B cell (primary cell): Measurements from ENCODE around the gene PLPPR3. TPM values are rescaled to one million over a fixed set of nuclear protein-coding genes. Genes with fewer than 3 reads are reported as not detected.
A peak's percentile ranks its signal among the peaks of the same experiment; 100 is the strongest.
"Not testable (repeated sequence)": the region's sequence is repeated elsewhere in the genome, so short reads cannot be mapped to it uniquely, and the experiment has no call there.

Experiments used
- ATAC-seq: fragments of 200-7000 bp; cut with Tn5 transposase; one replicate; pipeline ENCODE4 v1.10.0; 2021; ENCODE audit warnings: low read depth, mild to moderate bottlenecking, moderate number of reproducible peaks, moderate library complexity
- CTCF ChIA-PET: fragments of 350-600 bp; sonication (Branson Sonifier 250); formaldehyde crosslinking; loops from one replicate; lab custom pipeline; 2021; ENCODE audit warnings: antibody characterized with exemption, inconsistent platforms; lab: Charles Lee
- POLR2A ChIA-PET: fragments of 350-600 bp; sonication (Branson Sonifier 250); formaldehyde crosslinking; loops from one replicate; lab custom pipeline; 2021; ENCODE audit warnings: antibody characterized with exemption; lab: Charles Lee
- DNase-seq: peaks from one replicate; pipeline ENCODE4 v3.0.0; 2013
- H2AFZ ChIP-seq: 2 replicates; pipeline ENCODE4 v1.6.1; 2012; ENCODE audit warnings: mild to moderate bottlenecking, low read depth, low read length; ENCODE audit not compliant: insufficient read depth, poor library complexity, severe bottlenecking
- H3K27ac ChIP-seq, 2 donors: 1 replicate in 1 of 2; 2 replicates in 1 of 2; pipeline ENCODE4 v1.5.1; 2012 to 2013; ENCODE audit warnings: low read length in 2 of 2, mild to moderate bottlenecking in 2 of 2, moderate library complexity in 1 of 2
- H3K27me3 ChIP-seq, 4 experiments: fragments of 200-600 bp in 1 of 4; sonication (generic) in 1 of 4; replicated peaks in 1 of 4; 1 replicate in 2 of 4; 2 replicates in 2 of 4; pipeline versions ENCODE4 v1.6.1 to v1.7.0; 2013 to 2016; ENCODE audit warnings: low read length in 3 of 4, mild to moderate bottlenecking in 2 of 4, mixed read lengths in 1 of 4, moderate library complexity in 1 of 4; ENCODE audit not compliant: insufficient read depth in 4 of 4, control insufficient read depth in 3 of 4; ENCODE audit errors: control extremely low read depth in 1 of 4
- H3K36me3 ChIP-seq, 2 experiments: replicated peaks in 1 of 2; 1 replicate in 1 of 2; 2 replicates in 1 of 2; pipeline versions ENCODE4 v1.6.1 to v1.7.1; 2013; ENCODE audit warnings: low read length in 1 of 2; ENCODE audit not compliant: insufficient read depth in 2 of 2, control insufficient read depth in 1 of 2; ENCODE audit errors: control extremely low read depth in 1 of 2, extremely low read depth in 1 of 2
- H3K4me1 ChIP-seq, 2 donors: fragments of 200-600 bp in 1 of 2; sonication (generic) in 1 of 2; 1 replicate in 1 of 2; 2 replicates in 1 of 2; pipeline versions ENCODE4 v1.5.1 to v1.6.1; 2013 to 2017; ENCODE audit warnings: low read length in 2 of 2; ENCODE audit not compliant: control insufficient read depth in 2 of 2, insufficient read depth in 2 of 2
- H3K4me2 ChIP-seq: replicated peaks from 2 replicates; pipeline ENCODE3; 2012; ENCODE audit warnings: mild to moderate bottlenecking, low read depth, low read length; ENCODE audit not compliant: poor library complexity, severe bottlenecking
- H3K4me3 ChIP-seq, 5 experiments: fragments of 200-600 bp in 1 of 5; sonication (generic) in 1 of 5; 1 replicate in 3 of 5; 2 replicates in 2 of 5; pipeline versions ENCODE4 v1.5.1 to v1.7.0; 2011 to 2016; ENCODE audit warnings: low read length in 4 of 5, mild to moderate bottlenecking in 4 of 5, low read depth in 2 of 5, control low read depth in 1 of 5, moderate library complexity in 1 of 5; ENCODE audit not compliant: insufficient read depth in 1 of 5; ENCODE audit errors: control extremely low read depth in 1 of 5, extremely low read depth in 1 of 5
- H3K79me2 ChIP-seq: fragments of 200-600 bp; sonication (generic); one replicate; pipeline ENCODE4 v1.6.0; 2016; ENCODE audit warnings: low read length; ENCODE audit not compliant: control insufficient read depth, insufficient read depth
- H3K9ac ChIP-seq: fragments of 200-600 bp; sonication (generic); 2 replicates; pipeline ENCODE4 v1.6.1; 2017; ENCODE audit warnings: mild to moderate bottlenecking, low read length, moderate library complexity
- H3K9me3 ChIP-seq, 3 donors: one replicate each; pipeline versions ENCODE4 v1.6.1 to v1.7.1; 2013; ENCODE audit warnings: low read length in 2 of 3; ENCODE audit not compliant: control insufficient read depth in 2 of 3, insufficient read depth in 1 of 3; ENCODE audit errors: control extremely low read depth in 1 of 3
- H4K20me1 ChIP-seq: 2 replicates; pipeline ENCODE4 v1.6.0; 2012; ENCODE audit warnings: mild to moderate bottlenecking, low read length; ENCODE audit not compliant: insufficient read depth, control insufficient read depth, poor library complexity, severe bottlenecking
- H3K27ac Mint-ChIP-seq: one replicate; pipeline ENCODE4 v1.8.0; 2021; ENCODE audit warnings: mixed read lengths
- H3K27me3 Mint-ChIP-seq: one replicate; pipeline ENCODE4 v1.8.0; 2021; ENCODE audit warnings: mixed read lengths
- H3K4me1 Mint-ChIP-seq: one replicate; pipeline ENCODE4 v1.8.0; 2021; ENCODE audit warnings: mixed read lengths
- H3K4me3 Mint-ChIP-seq: one replicate; pipeline ENCODE4 v1.8.0; 2021; ENCODE audit warnings: mixed read lengths
- H3K9me3 Mint-ChIP-seq: one replicate; pipeline ENCODE4 v1.8.0; 2022; ENCODE audit warnings: mixed read lengths; ENCODE audit not compliant: insufficient read depth
- EZH2 ChIP-seq: IDR thresholded peaks from 2 replicates; pipeline ENCODE4 v1.6.1; 2012; ENCODE audit warnings: borderline replicate concordance, low read depth, mild to moderate bottlenecking, moderate library complexity, low read length; ENCODE audit not compliant: insufficient read depth, poor library complexity, severe bottlenecking
- WGBS: methylation state at CpG from one replicate; pipeline ENCODE4 v1.1.5; 2013; ENCODE audit warnings: missing lambda C conversion rate; ENCODE audit not compliant: insufficient coverage; 5-methylcytosine and 5-hydroxymethylcytosine counted together
- intact Hi-C: fragments of 100-400 bp; cut with micrococcal nuclease; formaldehyde crosslinking; loops from one replicate; pipeline ENCODE4 v1.10.0; 2022
- polyA plus RNA-seq: library from polyadenylated mRNA; depleted of rRNA; stranded (reverse); fragments of >200 nt; gene quantifications from 2 replicates; pipeline ENCODE4 v1.2.3, GENCODE V29; 2012
- total RNA-seq, 2 donors: library from RNA; stranded (reverse); fragments of 120-200 nt in 1 of 2; gene quantifications; 1 replicate in 1 of 2; 2 replicates in 1 of 2; pipeline versions ENCODE4 v1.2.3 to v1.2.4, GENCODE V29; 2013 to 2022
- TF ChIP-seq, protein P1 (sequence below): fragments of 200-600 bp; IDR thresholded peaks from one replicate; pipeline ENCODE4 v1.8.0; 2022; ENCODE audit warnings: antibody characterized with exemption, mild to moderate bottlenecking

Gene PLPPR3
- total and polyA plus RNA-seq, 2 donors (not counting 1 experiment from before 2014, with no cell fraction given), result not detected

DNA sequence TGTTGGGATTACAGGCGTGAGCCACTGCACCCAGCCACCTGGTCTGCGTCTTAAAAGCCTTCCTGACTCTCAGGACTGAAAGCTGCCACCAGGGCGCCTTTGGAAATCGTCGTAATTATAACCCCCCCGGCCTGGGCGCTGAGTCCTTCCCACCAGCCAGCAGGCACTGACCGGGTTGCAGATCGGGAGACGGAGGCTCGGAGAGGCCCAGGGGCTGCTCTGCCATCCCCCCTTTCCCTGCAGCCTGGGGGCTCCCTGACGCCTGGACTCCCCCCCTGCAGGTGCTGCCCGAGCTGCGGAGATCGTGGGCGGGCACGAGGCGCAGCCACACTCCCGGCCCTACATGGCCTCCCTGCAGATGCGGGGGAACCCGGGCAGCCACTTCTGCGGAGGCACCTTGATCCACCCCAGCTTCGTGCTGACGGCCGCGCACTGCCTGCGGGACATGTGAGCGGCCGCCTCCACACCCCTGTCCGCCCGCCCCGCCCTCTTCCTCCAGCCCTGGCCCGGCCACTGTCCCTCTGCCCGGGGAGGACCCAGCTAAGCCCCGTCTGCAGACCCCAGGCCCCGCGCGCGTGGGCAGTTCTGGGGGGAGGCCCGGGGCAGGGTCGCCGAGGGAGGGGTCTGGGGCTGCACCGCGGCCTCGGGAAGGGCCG lies 21.6 kb upstream of the PLPPR3 start:
- H3K4me1 Mint-ChIP-seq, result peaks cover 10% of the 10 kb centered on the region
- TF ChIP-seq, protein P1, sequence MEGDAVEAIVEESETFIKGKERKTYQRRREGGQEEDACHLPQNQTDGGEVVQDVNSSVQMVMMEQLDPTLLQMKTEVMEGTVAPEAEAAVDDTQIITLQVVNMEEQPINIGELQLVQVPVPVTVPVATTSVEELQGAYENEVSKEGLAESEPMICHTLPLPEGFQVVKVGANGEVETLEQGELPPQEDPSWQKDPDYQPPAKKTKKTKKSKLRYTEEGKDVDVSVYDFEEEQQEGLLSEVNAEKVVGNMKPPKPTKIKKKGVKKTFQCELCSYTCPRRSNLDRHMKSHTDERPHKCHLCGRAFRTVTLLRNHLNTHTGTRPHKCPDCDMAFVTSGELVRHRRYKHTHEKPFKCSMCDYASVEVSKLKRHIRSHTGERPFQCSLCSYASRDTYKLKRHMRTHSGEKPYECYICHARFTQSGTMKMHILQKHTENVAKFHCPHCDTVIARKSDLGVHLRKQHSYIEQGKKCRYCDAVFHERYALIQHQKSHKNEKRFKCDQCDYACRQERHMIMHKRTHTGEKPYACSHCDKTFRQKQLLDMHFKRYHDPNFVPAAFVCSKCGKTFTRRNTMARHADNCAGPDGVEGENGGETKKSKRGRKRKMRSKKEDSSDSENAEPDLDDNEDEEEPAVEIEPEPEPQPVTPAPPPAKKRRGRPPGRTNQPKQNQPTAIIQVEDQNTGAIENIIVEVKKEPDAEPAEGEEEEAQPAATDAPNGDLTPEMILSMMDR, result no peak
- TF ChIP-seq EZH2, result no peak
- DNase-seq (no peak), ATAC-seq (no peak)
- WGBS, result 9% methylated on average over 46 of the region's 46 CpGs
- Histone ChIP-seq H3K36me3 (no peaks in the 10 kb centered on the region), H3K9me3 (peaks cover 0 to 3% (median 0%) of the 10 kb centered on the region in 3 donors), H3K4me3 (no peak overlapping the region), H3K4me1 (peaks cover 2 to 8% of the 10 kb centered on the region in 2 donors), H3K79me2 (no peaks in the 10 kb centered on the region), H3K4me2 (peak overlapping the region; percentile 15), H3K9ac (no peak overlapping the region), H4K20me1 (no peaks in the 10 kb centered on the region), H3K27ac (no peak overlapping the region), H3K27me3 (peaks cover 0 to 48% (median 17%) of the 10 kb centered on the region in 4 experiments), H2AFZ (no peak overlapping the region)
- CTCF ChIA-PET, result interaction anchor here (0.6 kb wide), 1 partner anchor 210 kb away, joined by 3 read pairs; the partner anchor contains the start of gene POLRMT
- H3K27ac Mint-ChIP-seq, result no peak overlapping the region
- intact Hi-C loops, result no loop called here
- H3K9me3 Mint-ChIP-seq, result peaks cover 2% of the 10 kb centered on the region
- H3K27me3 Mint-ChIP-seq, result peaks cover 22% of the 10 kb centered on the region
- H3K4me3 Mint-ChIP-seq, result no peak overlapping the region
- POLR2A ChIA-PET, result no interaction called here

- H3K27ac ChIP-seq, H3K4me3 Mint-ChIP-seq, H2AFZ ChIP-seq, H3K9me3 Mint-ChIP-seq, H3K79me2 ChIP-seq, CTCF ChIA-PET, H3K4me2 ChIP-seq, H3K4me3 ChIP-seq, H3K27ac Mint-ChIP-seq, POLR2A ChIA-PET, H3K9me3 ChIP-seq, intact Hi-C loops, ATAC-seq, H3K9ac ChIP-seq, H3K36me3 ChIP-seq, DNase-seq, H4K20me1 ChIP-seq, H3K4me1 ChIP-seq: not testable (repeated sequence)
- H3K27me3 Mint-ChIP-seq, result peaks cover 21% of the 10 kb centered on the region
- H3K27me3 ChIP-seq, result peaks cover 0 to 43% (median 15%) of the 10 kb centered on the region in 4 experiments
- WGBS, result 78% methylated on average over 3 of the region's 7 CpGs
- H3K4me1 Mint-ChIP-seq, result peaks cover 10% of the 10 kb centered on the region
Observed at GRCh38 chr19:842802-843179, 21.0 kb upstream of the PLPPR3 start.
